Vagina (tissue), 2 donors: ENCODE data around the gene MRGPRD. TPM values are rescaled to one million over a fixed set of nuclear protein-coding genes. Genes with fewer than 3 reads are reported as not detected.

Experiments
- DNase-seq, 2 donors: peaks; one replicate each; pipeline ENCODE4 v3.0.0-alpha.2; 2017; ENCODE audit errors: extremely low spot score in 2 of 2
- H3K27ac ChIP-seq: fragments of 200-600 bp; sonication (generic); one replicate; pipeline ENCODE4 v1.5.1; 2019
- H3K27me3 ChIP-seq: fragments of 200-600 bp; sonication (generic); one replicate; pipeline ENCODE4 v1.5.1; 2019
- H3K36me3 ChIP-seq, 2 donors: fragments of 200-600 bp; sonication (generic); one replicate each; pipeline ENCODE4 v1.5.1; 2017 to 2019
- H3K4me1 ChIP-seq: fragments of 200-600 bp; sonication (generic); one replicate; pipeline ENCODE4 v1.5.1; 2019
- H3K4me3 ChIP-seq, 2 donors: fragments of 200-600 bp; sonication (generic); 1 replicate in 1 of 2; 2 replicates in 1 of 2; pipeline ENCODE4 v1.5.1; 2016 to 2019
- H3K9me3 ChIP-seq: fragments of 200-600 bp; sonication (generic); one replicate; pipeline ENCODE4 v1.5.1; 2019
- POLR2A ChIP-seq, 2 donors: fragments of 450-650 bp; IDR thresholded peaks; one replicate each; pipeline ENCODE4 v1.6.1; 2017; ENCODE audit warnings: antibody characterized with exemption in 2 of 2, mild to moderate bottlenecking in 2 of 2, moderate library complexity in 2 of 2
- POLR2AphosphoS5 ChIP-seq, 2 donors: sonication (generic); formaldehyde crosslinking; IDR thresholded peaks; one replicate each; pipeline ENCODE4 v1.9.0; 2017; ENCODE audit warnings: antibody characterized with exemption in 2 of 2, mild to moderate bottlenecking in 2 of 2, low read depth in 1 of 2; ENCODE audit not compliant: insufficient read depth in 1 of 2
- intact Hi-C: fragments of 100-400 bp; cut with DNase I; formaldehyde crosslinking; loops from one replicate; pipeline ENCODE4 v1.15.1; 2023
- total RNA-seq: library from RNA; depleted of rRNA; stranded (reverse); fragments of >200 nt; gene quantifications from one replicate; pipeline ENCODE4 v1.2.3, GENCODE V29; 2016
- TF ChIP-seq, protein P1 (sequence below), 3 experiments: fragments of 450-650 bp in 2 of 3; fragments of 200-600 bp in 1 of 3; sonication (generic) in 1 of 3; IDR thresholded peaks; one replicate each; pipeline ENCODE4 v1.5.1; 2017 to 2019; ENCODE audit warnings: antibody characterized with exemption in 3 of 3, mild to moderate bottlenecking in 2 of 3, moderate library complexity in 2 of 3

Gene MRGPRD
- total RNA-seq, 1 donor from 2014 or later, result not detected

DNA sequence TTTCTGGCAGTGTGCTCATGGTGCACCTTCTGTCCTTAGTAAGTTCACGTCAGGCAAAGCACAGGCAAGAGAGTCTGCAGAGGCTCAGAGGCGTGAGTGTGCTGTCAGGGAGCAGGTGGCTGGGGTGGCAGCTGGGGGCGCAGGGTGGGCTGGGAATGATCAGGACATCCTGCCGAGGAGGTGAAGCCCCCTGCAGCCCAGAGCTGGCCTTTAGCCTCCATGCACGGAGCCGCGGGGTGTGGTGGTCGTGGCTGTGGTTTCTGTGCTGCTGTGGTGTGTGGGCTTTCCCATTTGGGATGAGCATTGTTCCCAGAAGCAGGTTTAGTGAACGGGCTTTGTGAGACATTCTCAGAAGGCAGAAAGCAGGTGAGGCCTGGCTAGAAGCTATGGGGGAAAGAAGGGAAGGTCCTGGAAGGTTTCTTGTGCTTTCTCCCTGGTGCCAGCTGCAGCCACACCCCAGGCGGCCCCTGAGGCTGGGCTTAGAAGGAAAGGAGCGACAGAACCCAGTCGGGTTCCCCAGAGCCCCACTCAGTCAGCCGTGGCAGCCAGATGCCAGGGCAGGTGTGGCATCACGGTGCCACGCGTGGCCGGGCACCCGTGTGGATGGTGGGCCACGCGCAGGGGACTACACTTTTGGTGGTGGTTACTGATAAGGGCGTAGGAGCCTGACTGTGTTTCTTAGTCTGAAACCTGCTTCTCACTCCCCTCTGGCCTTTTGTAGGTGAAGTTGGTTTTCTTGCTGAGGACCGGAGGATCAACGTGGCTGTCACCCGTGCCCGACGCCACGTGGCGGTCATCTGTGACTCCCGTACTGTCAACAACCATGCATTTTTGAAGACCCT lies 45.0 kb downstream of the MRGPRD start:
- no peaks in the 10 kb centered on the region for H3K4me1 ChIP-seq
- H3K9me3 ChIP-seq, result no peaks in the 10 kb centered on the region
- no peak overlapping the region for H3K27ac ChIP-seq
- DNase-seq, result no peak
- H3K4me3 ChIP-seq, result no peak overlapping the region
- no peak for TF ChIP-seq POLR2AphosphoS5 (IDR thresholded peaks at IDR 0.05; ENCODE audit: insufficient read depth in 1 of 2, low read depth in 1 of 2)
- TF ChIP-seq, protein P1, sequence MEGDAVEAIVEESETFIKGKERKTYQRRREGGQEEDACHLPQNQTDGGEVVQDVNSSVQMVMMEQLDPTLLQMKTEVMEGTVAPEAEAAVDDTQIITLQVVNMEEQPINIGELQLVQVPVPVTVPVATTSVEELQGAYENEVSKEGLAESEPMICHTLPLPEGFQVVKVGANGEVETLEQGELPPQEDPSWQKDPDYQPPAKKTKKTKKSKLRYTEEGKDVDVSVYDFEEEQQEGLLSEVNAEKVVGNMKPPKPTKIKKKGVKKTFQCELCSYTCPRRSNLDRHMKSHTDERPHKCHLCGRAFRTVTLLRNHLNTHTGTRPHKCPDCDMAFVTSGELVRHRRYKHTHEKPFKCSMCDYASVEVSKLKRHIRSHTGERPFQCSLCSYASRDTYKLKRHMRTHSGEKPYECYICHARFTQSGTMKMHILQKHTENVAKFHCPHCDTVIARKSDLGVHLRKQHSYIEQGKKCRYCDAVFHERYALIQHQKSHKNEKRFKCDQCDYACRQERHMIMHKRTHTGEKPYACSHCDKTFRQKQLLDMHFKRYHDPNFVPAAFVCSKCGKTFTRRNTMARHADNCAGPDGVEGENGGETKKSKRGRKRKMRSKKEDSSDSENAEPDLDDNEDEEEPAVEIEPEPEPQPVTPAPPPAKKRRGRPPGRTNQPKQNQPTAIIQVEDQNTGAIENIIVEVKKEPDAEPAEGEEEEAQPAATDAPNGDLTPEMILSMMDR (IDR thresholded peaks at IDR 0.05), result no peak
- no peak for TF ChIP-seq POLR2A (IDR thresholded peaks at IDR 0.05)
- no peaks in the 10 kb centered on the region for H3K27me3 ChIP-seq
- intact Hi-C loops, result no loop called here
- H3K36me3 ChIP-seq, result peaks cover 4 to 58% of the 10 kb centered on the region in 2 donors

DNA sequence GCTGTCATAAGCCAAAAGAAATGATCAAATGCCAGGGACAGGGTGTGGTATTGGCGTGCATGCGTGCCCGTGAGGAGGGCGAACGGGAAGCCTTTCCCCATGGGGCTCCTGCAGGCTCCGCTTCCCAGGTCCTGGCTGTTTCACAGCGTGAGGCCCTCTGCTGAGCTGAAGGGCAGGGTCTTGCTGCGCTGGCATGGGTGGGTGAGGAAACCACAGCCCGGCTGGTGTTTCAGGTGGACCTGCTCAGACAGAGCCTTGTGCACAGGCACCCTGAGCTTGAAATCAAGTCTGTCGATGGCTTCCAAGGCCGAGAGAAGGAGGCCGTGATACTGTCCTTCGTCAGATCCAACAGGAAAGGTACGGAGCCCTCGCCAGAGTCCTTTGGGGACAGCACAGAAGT lies 45.7 kb downstream of the MRGPRD start:
- Histone ChIP-seq H3K4me3 (no peak overlapping the region), H3K4me1 (no peaks in the 10 kb centered on the region), H3K9me3 (no peaks in the 10 kb centered on the region), H3K27me3 (no peaks in the 10 kb centered on the region), H3K27ac (no peak overlapping the region), H3K36me3 (peaks cover 4 to 65% of the 10 kb centered on the region in 2 donors)
- intact Hi-C loops, result no loop called here
- DNase-seq, result no peak
- TF ChIP-seq, protein P1 (IDR thresholded peaks at IDR 0.05), result no peak
- TF ChIP-seq POLR2A (IDR thresholded peaks at IDR 0.05) (no peak), POLR2AphosphoS5 (IDR thresholded peaks at IDR 0.05; ENCODE audit: insufficient read depth in 1 of 2, low read depth in 1 of 2) (no peak)

DNA sequence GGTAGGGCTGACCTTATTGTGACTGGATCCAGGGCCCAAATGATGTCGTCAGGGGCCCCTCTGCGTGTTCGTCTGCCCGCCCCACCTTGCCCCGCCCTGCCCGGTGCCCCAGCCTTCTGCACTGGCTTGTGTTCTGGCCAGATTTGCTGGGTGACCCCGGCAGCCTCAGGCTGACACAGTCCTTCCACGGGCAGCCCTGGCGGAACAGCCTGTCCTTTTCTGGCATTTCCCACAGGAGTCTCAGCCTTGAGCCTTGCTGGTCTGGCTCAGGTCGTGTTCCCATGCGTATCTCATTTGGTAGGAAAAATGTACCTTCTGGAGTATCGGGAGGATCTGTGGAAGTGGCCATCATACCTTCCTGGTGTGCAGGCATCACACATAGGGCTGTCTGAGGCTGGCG lies 46.1 kb downstream of the MRGPRD start:
- H3K4me1 ChIP-seq, result no peaks in the 10 kb centered on the region
- DNase-seq, result no peak
- no peak overlapping the region for H3K4me3 ChIP-seq
- H3K27ac ChIP-seq, result no peak overlapping the region
- intact Hi-C loops, result no loop called here
- H3K9me3 ChIP-seq, result no peaks in the 10 kb centered on the region
- TF ChIP-seq POLR2AphosphoS5 (IDR thresholded peaks at IDR 0.05; ENCODE audit: insufficient read depth in 1 of 2, low read depth in 1 of 2), result peak in 1 of 2 donors; percentile 11
- TF ChIP-seq, protein P1 (IDR thresholded peaks at IDR 0.05), result no peak
- no peak for TF ChIP-seq POLR2A (IDR thresholded peaks at IDR 0.05)
- H3K36me3 ChIP-seq, result peaks cover 4 to 66% of the 10 kb centered on the region in 2 donors
- no peaks in the 10 kb centered on the region for H3K27me3 ChIP-seq

DNA sequence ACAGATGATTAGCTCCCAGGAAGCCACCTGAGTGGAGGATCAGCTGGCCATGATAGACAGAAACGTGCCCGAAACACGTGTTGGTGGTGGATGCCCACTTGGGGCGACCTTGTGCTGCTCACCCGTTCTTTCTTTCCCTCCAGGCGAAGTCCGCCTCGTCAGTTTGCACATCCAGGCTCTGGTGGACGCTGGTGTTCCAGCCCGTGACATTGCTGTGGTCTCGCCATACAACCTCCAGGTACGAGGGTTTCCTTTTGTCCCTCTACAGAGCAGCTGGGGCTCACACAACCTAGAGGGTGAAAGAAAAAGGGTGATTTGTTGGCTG lies 46.5 kb downstream of the MRGPRD start:
- H3K36me3 ChIP-seq, result peaks cover 4 to 66% of the 10 kb centered on the region in 2 donors
- no peak for DNase-seq
- H3K4me3 ChIP-seq, result no peak overlapping the region
- no peak overlapping the region for H3K27ac ChIP-seq
- H3K27me3 ChIP-seq, result no peaks in the 10 kb centered on the region
- TF ChIP-seq POLR2AphosphoS5 (IDR thresholded peaks at IDR 0.05; ENCODE audit: insufficient read depth in 1 of 2, low read depth in 1 of 2) (no peak), POLR2A (IDR thresholded peaks at IDR 0.05) (no peak)
- TF ChIP-seq, protein P1 (IDR thresholded peaks at IDR 0.05), result no peak
- H3K4me1 ChIP-seq, result no peaks in the 10 kb centered on the region
- intact Hi-C loops, result no loop called here
- no peaks in the 10 kb centered on the region for H3K9me3 ChIP-seq

DNA sequence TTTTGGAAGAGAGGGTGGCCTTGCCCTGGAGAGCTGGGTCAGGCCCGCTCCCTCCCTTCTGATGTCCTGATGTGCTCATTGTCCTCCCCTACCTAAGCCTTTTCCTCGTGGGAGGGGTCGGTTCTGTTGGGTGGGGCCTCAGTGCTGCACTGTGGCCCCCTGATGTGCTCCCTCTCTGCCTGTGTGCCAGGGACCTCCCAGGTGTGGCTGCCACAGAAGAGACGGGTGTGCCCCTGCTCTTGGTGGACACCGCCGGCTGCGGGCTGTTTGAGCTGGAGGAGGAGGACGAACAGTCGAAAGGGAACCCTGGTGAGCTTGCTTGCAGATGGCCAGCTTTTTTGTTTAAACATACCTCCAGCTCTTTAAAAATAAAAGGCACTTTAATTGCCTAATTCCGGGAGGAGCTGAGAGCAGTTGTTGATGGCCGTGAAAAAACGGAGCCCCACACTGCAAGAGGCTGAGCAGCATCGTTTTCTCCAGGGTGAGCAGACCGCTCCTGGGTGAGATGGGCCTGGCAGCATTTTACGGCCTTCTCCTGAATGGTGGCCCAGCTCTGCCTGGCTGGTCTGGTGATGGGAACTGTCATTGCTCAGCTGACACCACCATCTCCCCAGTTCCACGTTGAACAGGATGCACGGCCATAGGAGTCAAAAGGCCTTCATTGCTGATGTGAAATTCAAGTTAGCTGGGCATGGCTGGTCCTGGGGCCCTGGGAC lies 47.0 kb downstream of the MRGPRD start:
- Histone ChIP-seq H3K4me3 (no peak overlapping the region), H3K27ac (no peak overlapping the region), H3K36me3 (peaks cover 4 to 67% of the 10 kb centered on the region in 2 donors), H3K4me1 (no peaks in the 10 kb centered on the region), H3K9me3 (no peaks in the 10 kb centered on the region), H3K27me3 (no peaks in the 10 kb centered on the region)
- intact Hi-C loops, result no loop called here
- DNase-seq, result no peak
- TF ChIP-seq POLR2AphosphoS5 (IDR thresholded peaks at IDR 0.05; ENCODE audit: insufficient read depth in 1 of 2, low read depth in 1 of 2), result no peak
